H1 (cell line): Measurements from ENCODE around the gene KRTAP12-4. TPM values are rescaled to one million over a fixed set of nuclear protein-coding genes. Genes with fewer than 3 reads are reported as not detected.

Experiments
- CTCF ChIA-PET: fragments of 300-600 bp; sonication (Branson Sonifier 250); formaldehyde crosslinking; loops from one replicate; lab custom pipeline; 2021; ENCODE audit not compliant: partially characterized antibody; lab: Charles Lee
- POLR2A ChIA-PET: fragments of 300-600 bp; sonication (Branson Sonifier 250); formaldehyde crosslinking; loops from one replicate; lab custom pipeline; 2021; ENCODE audit warnings: inconsistent platforms; ENCODE audit not compliant: partially characterized antibody; lab: Charles Lee
- DNase-seq, 2 experiments: peaks; one replicate each; pipeline versions ENCODE4 v3.0.0 to v3.0.0-alpha.2; 2010 to 2022; ENCODE audit warnings: low spot score in 2 of 2, low read depth in 1 of 2, mixed read lengths in 1 of 2
- FAIRE-seq: peaks from 2 replicates; lab custom pipeline; 2011; peaks lifted over from hg19 to GRCh38; lab: Jason Lieb, UNC
- H2AFZ ChIP-seq: 2 replicates; pipeline ENCODE4 v1.8.1; 2012; ENCODE audit warnings: low read length, inconsistent platforms
- H2AK5ac ChIP-seq: 2 replicates; pipeline ENCODE4 v1.6.1; 2013; ENCODE audit warnings: low read depth, low read length
- H2BK120ac ChIP-seq: replicated peaks from 2 replicates; pipeline ENCODE3; 2013; ENCODE audit warnings: low read depth, low read length, inconsistent platforms
- H2BK12ac ChIP-seq: 2 replicates; pipeline ENCODE4 v1.6.1; 2013; ENCODE audit warnings: low read depth, low read length
- H2BK15ac ChIP-seq: 2 replicates; pipeline ENCODE4 v1.6.1; 2013; ENCODE audit warnings: low read length
- H2BK20ac ChIP-seq: 2 replicates; pipeline ENCODE4 v1.6.1; 2013; ENCODE audit warnings: low read length
- H2BK5ac ChIP-seq: 2 replicates; pipeline ENCODE4 v1.6.1; 2013; ENCODE audit warnings: low read depth, low read length
- H3K14ac ChIP-seq: 2 replicates; pipeline ENCODE4 v1.6.1; 2013; ENCODE audit warnings: inconsistent platforms; ENCODE audit not compliant: insufficient read length
- H3K18ac ChIP-seq: 2 replicates; pipeline ENCODE4 v1.6.1; 2013; ENCODE audit warnings: low read length; ENCODE audit errors: extremely low read depth
- H3K23ac ChIP-seq: 2 replicates; pipeline ENCODE4 v1.6.1; 2013; ENCODE audit warnings: inconsistent platforms; ENCODE audit not compliant: insufficient read length
- H3K23me2 ChIP-seq: 2 replicates; pipeline ENCODE4 v1.6.1; 2013; ENCODE audit warnings: low read depth, low read length
- H3K27ac ChIP-seq: 2 replicates; pipeline ENCODE4 v1.6.1; 2011; ENCODE audit warnings: low read depth, low read length, inconsistent platforms
- H3K27me3 ChIP-seq, 4 experiments: replicated peaks in 1 of 4; 1 replicate in 1 of 4; 2 replicates in 3 of 4; pipeline versions ENCODE4 v1.6.1 to v1.8.1; 2011 to 2013; ENCODE audit warnings: low read length in 3 of 4, mild to moderate bottlenecking in 3 of 4, inconsistent platforms in 2 of 4, mixed read lengths in 2 of 4, moderate library complexity in 1 of 4; ENCODE audit not compliant: control insufficient read depth in 3 of 4, insufficient read depth in 3 of 4; ENCODE audit errors: extremely low read depth in 1 of 4
- H3K36me3 ChIP-seq, 4 experiments: 2 replicates each; pipeline versions ENCODE4 v1.6.1 to v1.8.1; 2011 to 2013; ENCODE audit warnings: mild to moderate bottlenecking in 4 of 4, low read length in 3 of 4, moderate library complexity in 2 of 4, control low read depth in 1 of 4, inconsistent platforms in 1 of 4; ENCODE audit not compliant: insufficient read depth in 4 of 4, control insufficient read depth in 2 of 4
- H3K4ac ChIP-seq: replicated peaks from 2 replicates; pipeline ENCODE3; 2013; ENCODE audit warnings: low read length, low read depth, mixed read lengths, inconsistent platforms; ENCODE audit not compliant: insufficient read length
- H3K4me1 ChIP-seq, 4 experiments: replicated peaks in 1 of 4; 1 replicate in 1 of 4; 2 replicates in 3 of 4; pipeline versions ENCODE4 v1.6.1 to v1.8.1; 2011 to 2013; ENCODE audit warnings: low read length in 3 of 4, inconsistent platforms in 2 of 4, mixed read lengths in 1 of 4; ENCODE audit not compliant: insufficient read depth in 4 of 4, control insufficient read depth in 3 of 4
- H3K4me2 ChIP-seq, 2 experiments: 2 replicates each; pipeline versions ENCODE4 v1.6.1 to v1.8.1; 2011 to 2013; ENCODE audit warnings: low read depth in 2 of 2, low read length in 2 of 2, control low read depth in 1 of 2, inconsistent platforms in 1 of 2, mild to moderate bottlenecking in 1 of 2; ENCODE audit not compliant: insufficient read depth in 1 of 2
- H3K4me3 ChIP-seq, 4 experiments: fragments of 200-600, 300-600 bp in 1 of 4; sonication (generic), shearing (Covaris generic), sonication (Bioruptor Twin) in 1 of 4; 2 replicates each; pipeline versions ENCODE4 v1.5.1 to v1.8.1; 2011 to 2016; ENCODE audit warnings: low read length in 4 of 4, low read depth in 3 of 4, control low read depth in 2 of 4, inconsistent platforms in 2 of 4, mild to moderate bottlenecking in 2 of 4, mixed read lengths in 1 of 4, moderate library complexity in 1 of 4; ENCODE audit not compliant: insufficient read depth in 2 of 4; ENCODE audit errors: extremely low read depth in 1 of 4
- H3K56ac ChIP-seq: replicated peaks from 2 replicates; pipeline ENCODE3; 2013; ENCODE audit warnings: low read depth, mild to moderate bottlenecking, mixed read lengths, low read length, inconsistent platforms; ENCODE audit not compliant: insufficient read length
- H3K79me1 ChIP-seq: 2 replicates; pipeline ENCODE4 v1.6.1; 2013; ENCODE audit warnings: low read depth, low read length, control low read depth
- H3K79me2 ChIP-seq, 2 experiments: 2 replicates each; pipeline versions ENCODE4 v1.6.1 to v1.8.1; 2012 to 2013; ENCODE audit warnings: low read length in 2 of 2, mild to moderate bottlenecking in 2 of 2, inconsistent platforms in 1 of 2; ENCODE audit not compliant: insufficient read depth in 2 of 2, control insufficient read depth in 1 of 2
- H3K9ac ChIP-seq, 4 experiments: replicated peaks in 1 of 4; 1 replicate in 1 of 4; 2 replicates in 3 of 4; pipeline versions ENCODE4 v1.6.1 to v1.8.1; 2011 to 2013; ENCODE audit warnings: low read depth in 3 of 4, low read length in 3 of 4, control low read depth in 2 of 4, mild to moderate bottlenecking in 2 of 4, moderate library complexity in 2 of 4, inconsistent platforms in 1 of 4; ENCODE audit errors: extremely low read depth in 1 of 4
- H3K9me3 ChIP-seq, 2 experiments: 2 replicates each; pipeline versions ENCODE4 v1.6.1 to v1.8.1; 2012 to 2013; ENCODE audit warnings: mild to moderate bottlenecking in 2 of 2, moderate library complexity in 2 of 2, control low read depth in 1 of 2, inconsistent platforms in 1 of 2, low read depth in 1 of 2, low read length in 1 of 2, mixed read lengths in 1 of 2; ENCODE audit not compliant: insufficient read depth in 2 of 2
- H4K20me1 ChIP-seq, 2 experiments: replicated peaks in 1 of 2; 2 replicates each; pipeline versions ENCODE3 to v1.8.1; 2011 to 2013; ENCODE audit warnings: inconsistent platforms in 2 of 2, low read length in 2 of 2, mild to moderate bottlenecking in 1 of 2; ENCODE audit not compliant: insufficient read depth in 2 of 2, control insufficient read depth in 1 of 2
- H4K5ac ChIP-seq: 2 replicates; pipeline ENCODE4 v1.6.1; 2013; ENCODE audit warnings: low read length, low read depth, mixed read lengths, inconsistent platforms; ENCODE audit not compliant: insufficient read length
- H4K8ac ChIP-seq: 2 replicates; pipeline ENCODE4 v1.8.0; 2013; ENCODE audit warnings: mild to moderate bottlenecking, moderate library complexity, low read length, inconsistent platforms; ENCODE audit not compliant: insufficient read depth; ENCODE audit errors: extremely low read depth
- H4K91ac ChIP-seq: replicated peaks from 2 replicates; pipeline ENCODE3; 2013; ENCODE audit warnings: low read length, mixed read lengths, inconsistent platforms; ENCODE audit not compliant: insufficient read length
- ATF2 ChIP-seq: IDR thresholded peaks from 2 replicates; pipeline ENCODE4 v1.6.1; 2012; ENCODE audit warnings: low read length, inconsistent platforms
- EP300 ChIP-seq, 2 experiments: IDR thresholded peaks; 1 replicate in 1 of 2; 2 replicates in 1 of 2; pipeline ENCODE4 v1.6.1; 2011 to 2012; ENCODE audit warnings: low read depth in 2 of 2, low read length in 2 of 2, mild to moderate bottlenecking in 2 of 2, borderline replicate concordance in 1 of 2, inconsistent platforms in 1 of 2, moderate library complexity in 1 of 2
- POLR2A ChIP-seq, 2 experiments: IDR thresholded peaks; 1 replicate in 1 of 2; 2 replicates in 1 of 2; pipeline ENCODE4 v1.6.1; 2011; ENCODE audit warnings: low read depth in 2 of 2, low read length in 2 of 2, mild to moderate bottlenecking in 2 of 2; ENCODE audit errors: control extremely low read depth in 1 of 2
- RBBP5 ChIP-seq: IDR thresholded peaks from 2 replicates; pipeline ENCODE4 v1.7.1; 2012; ENCODE audit warnings: low read depth, mild to moderate bottlenecking, inconsistent platforms, low read length, moderate library complexity, borderline replicate concordance
- RFX5 ChIP-seq: IDR thresholded peaks from 2 replicates; pipeline ENCODE4 v1.6.1; 2011; ENCODE audit warnings: low read depth, low read length, improper control_type of control experiment, borderline replicate concordance
- RNF2 ChIP-seq: fragments of 200-900, 300-1000 bp; sonication (generic); IDR thresholded peaks from 2 replicates; pipeline ENCODE4 v1.7.1; 2016; ENCODE audit warnings: borderline replicate concordance, low read depth, mild to moderate bottlenecking, antibody characterized with exemption, low read length; ENCODE audit not compliant: poor library complexity, severe bottlenecking; ENCODE audit errors: missing control alignments
- SP2 ChIP-seq: IDR thresholded peaks from 2 replicates; pipeline ENCODE4 v1.6.1; 2012; ENCODE audit warnings: mild to moderate bottlenecking, low read length, inconsistent platforms
- SP4 ChIP-seq: IDR thresholded peaks from 2 replicates; pipeline ENCODE4 v1.6.1; 2012; ENCODE audit warnings: low read length, inconsistent platforms
- TAF1 ChIP-seq: IDR thresholded peaks from 2 replicates; pipeline ENCODE4 v1.6.1; 2011; ENCODE audit warnings: mild to moderate bottlenecking, low read depth, low read length
- WGBS, 2 experiments: shearing (Covaris generic) in 1 of 2; methylation state at CpG; one replicate each; pipeline versions ENCODE4 v1.1.6 to v1.1.7; 2013 to 2015; ENCODE audit warnings: low lambda C conversion rate in 2 of 2, mixed read lengths in 2 of 2, inconsistent platforms in 1 of 2, low coverage in 1 of 2, missing lambda C conversion rate in 1 of 2; ENCODE audit not compliant: insufficient replicate concordance in 2 of 2, insufficient coverage in 1 of 2, insufficient read length in 1 of 2; ENCODE audit errors: extremely low coverage in 1 of 2, missing lambda C conversion rate in 1 of 2; 5-methylcytosine and 5-hydroxymethylcytosine counted together
- polyA plus RNA-seq, 7 experiments: library from polyadenylated mRNA; depleted of rRNA in 3 of 7; stranded (reverse) in 5 of 7; unstranded in 2 of 7; fragments of >200 nt in 5 of 7; fragments of 200-250 nt in 2 of 7; gene quantifications; 1 replicate in 5 of 7; 2 replicates in 1 of 7; 4 replicates in 1 of 7; pipeline versions ENCODE4 v1.2.1 to v1.2.3, GENCODE V29; 2011 to 2013; ENCODE audit warnings: missing spikeins in 2 of 7, mixed read lengths in 2 of 7
- total RNA-seq: library from RNA; stranded (reverse); fragmentation: NEBNext Ultra II Directional; extraction: Animal tissue kit (Norgen Biotek cat#: 25700); gene quantifications from 2 replicates; pipeline ENCODE4 v1.2.1, GENCODE V29; 2021

Gene KRTAP12-4
- total and polyA plus RNA-seq, 2 of the 8 experiments (the other 6 are each of a cell fraction or from before 2014, with no cell fraction given) = not detected

GRCh38 chr21:44657635-44658540 is 3.4 kb upstream of the KRTAP12-4 start, which contains the start of gene KRTAP12-3:
Gene KRTAP12-3 (plus strand): TSS chr21:44657932. CDS start chr21:44657980, 48 bp downstream.
- WGBS, 2 experiments = 91% methylated on average over 26 of the region's 26 CpGs; no CpG with 5 or more reads in 1 of the 2 experiments
- POLR2A ChIA-PET = no interaction called here
- no peak for TF ChIP-seq POLR2A (IDR thresholded peaks at IDR 0.05; ENCODE audit: control extremely low read depth in 1 of 2, low read depth in 2 of 2, low read length in 2 of 2)
- no peak for TF ChIP-seq RNF2
- TF ChIP-seq SP4 = no peak
- no peak for TF ChIP-seq SP2
- TF ChIP-seq RFX5 = no peak
- TF ChIP-seq ATF2 = no peak
- no peak for TF ChIP-seq RBBP5
- TF ChIP-seq TAF1 = no peak
- no peak for TF ChIP-seq EP300 (IDR thresholded peaks at IDR 0.05; ENCODE audit: borderline replicate concordance in 1 of 2, low read depth in 2 of 2, low read length in 2 of 2)

More at GRCh38 chr21:44657635-44658540, 3.4 kb upstream of the KRTAP12-4 start, which contains the start of gene KRTAP12-3:
- H3K18ac ChIP-seq = peak within 1 kb of the TSS; percentile 17; the same call in 1 of the 2 replicates
- CTCF ChIA-PET = interaction anchor here (0.5 to 0.9 kb wide), 2 partner anchors 61 to 271 kb away, joined by 3 read pairs; no protein-coding TSS in a partner anchor
- FAIRE-seq (no peak), DNase-seq (no peak)
- H3K56ac ChIP-seq = no peak within 1 kb of the TSS
- H3K27me3 ChIP-seq = peaks cover 0 to 2% (median 0%) of the 10 kb centered on the region in 4 experiments; a peak in 1 of 7 replicates
- no peak within 1 kb of the TSS for H3K4ac ChIP-seq
- H2BK20ac ChIP-seq = no peak within 1 kb of the TSS; the same call in 1 of the 2 replicates
- no peaks in the 10 kb centered on the region for H3K79me1 ChIP-seq
- H3K79me2 ChIP-seq = no peaks in the 10 kb centered on the region
- no peaks in the 10 kb centered on the region for H3K23me2 ChIP-seq
- H2AK5ac ChIP-seq = peak within 1 kb of the TSS; percentile 82; the same call in 1 of the 2 replicates
- H3K27ac ChIP-seq = no peak within 1 kb of the TSS
- no peak within 1 kb of the TSS for H3K4me3 ChIP-seq
- no peak within 1 kb of the TSS for H3K23ac ChIP-seq
- H3K4me2 ChIP-seq = no peak within 1 kb of the TSS
- H2BK15ac ChIP-seq = peak within 1 kb of the TSS; percentile 98; the same call in 1 of the 2 replicates
- peak within 1 kb of the TSS; percentile 82; the same call in 1 of the 2 replicates for H2BK5ac ChIP-seq
- H2BK120ac ChIP-seq = no peak within 1 kb of the TSS
- H2AFZ ChIP-seq = no peak within 1 kb of the TSS
- H3K4me1 ChIP-seq = peaks cover 0 to 9% (median 3%) of the 10 kb centered on the region in 4 experiments; a peak in 5 of 7 replicates
- no peaks in the 10 kb centered on the region for H4K20me1 ChIP-seq
- H4K5ac ChIP-seq = no peak within 1 kb of the TSS
- no peak within 1 kb of the TSS; a peak in 1 of 7 replicates for H3K9ac ChIP-seq
- peaks cover 0 to 4% of the 10 kb centered on the region in 2 experiments; a peak in 2 of 4 replicates for H3K9me3 ChIP-seq
- no peak within 1 kb of the TSS for H3K14ac ChIP-seq
- peak within 1 kb of the TSS; percentile 49 for H4K91ac ChIP-seq
- no peaks in the 10 kb centered on the region for H3K36me3 ChIP-seq
- peak within 1 kb of the TSS; percentile 92 for H2BK12ac ChIP-seq
- H4K8ac ChIP-seq = no peak within 1 kb of the TSS
